ENCODE data around the gene GAPDH.

- TF ChIP-seq, protein P1, sequence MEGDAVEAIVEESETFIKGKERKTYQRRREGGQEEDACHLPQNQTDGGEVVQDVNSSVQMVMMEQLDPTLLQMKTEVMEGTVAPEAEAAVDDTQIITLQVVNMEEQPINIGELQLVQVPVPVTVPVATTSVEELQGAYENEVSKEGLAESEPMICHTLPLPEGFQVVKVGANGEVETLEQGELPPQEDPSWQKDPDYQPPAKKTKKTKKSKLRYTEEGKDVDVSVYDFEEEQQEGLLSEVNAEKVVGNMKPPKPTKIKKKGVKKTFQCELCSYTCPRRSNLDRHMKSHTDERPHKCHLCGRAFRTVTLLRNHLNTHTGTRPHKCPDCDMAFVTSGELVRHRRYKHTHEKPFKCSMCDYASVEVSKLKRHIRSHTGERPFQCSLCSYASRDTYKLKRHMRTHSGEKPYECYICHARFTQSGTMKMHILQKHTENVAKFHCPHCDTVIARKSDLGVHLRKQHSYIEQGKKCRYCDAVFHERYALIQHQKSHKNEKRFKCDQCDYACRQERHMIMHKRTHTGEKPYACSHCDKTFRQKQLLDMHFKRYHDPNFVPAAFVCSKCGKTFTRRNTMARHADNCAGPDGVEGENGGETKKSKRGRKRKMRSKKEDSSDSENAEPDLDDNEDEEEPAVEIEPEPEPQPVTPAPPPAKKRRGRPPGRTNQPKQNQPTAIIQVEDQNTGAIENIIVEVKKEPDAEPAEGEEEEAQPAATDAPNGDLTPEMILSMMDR (IDR thresholded peaks at IDR 0.05), result no peak
- TF ChIP-seq POLR2A (IDR thresholded peaks at IDR 0.05), result no peak
These were observed 17.3 kb downstream of the GAPDH start for GRCh38 chr12:6551496-6552139.
